ENCODE measurements around the gene TRPT1. TPM values are rescaled to one million over a fixed set of nuclear protein-coding genes. Genes with fewer than 3 reads are reported as not detected.

Gene TRPT1
- total RNA-seq, 1 donor from 2014 or later, result 39.7 TPM

DNA sequence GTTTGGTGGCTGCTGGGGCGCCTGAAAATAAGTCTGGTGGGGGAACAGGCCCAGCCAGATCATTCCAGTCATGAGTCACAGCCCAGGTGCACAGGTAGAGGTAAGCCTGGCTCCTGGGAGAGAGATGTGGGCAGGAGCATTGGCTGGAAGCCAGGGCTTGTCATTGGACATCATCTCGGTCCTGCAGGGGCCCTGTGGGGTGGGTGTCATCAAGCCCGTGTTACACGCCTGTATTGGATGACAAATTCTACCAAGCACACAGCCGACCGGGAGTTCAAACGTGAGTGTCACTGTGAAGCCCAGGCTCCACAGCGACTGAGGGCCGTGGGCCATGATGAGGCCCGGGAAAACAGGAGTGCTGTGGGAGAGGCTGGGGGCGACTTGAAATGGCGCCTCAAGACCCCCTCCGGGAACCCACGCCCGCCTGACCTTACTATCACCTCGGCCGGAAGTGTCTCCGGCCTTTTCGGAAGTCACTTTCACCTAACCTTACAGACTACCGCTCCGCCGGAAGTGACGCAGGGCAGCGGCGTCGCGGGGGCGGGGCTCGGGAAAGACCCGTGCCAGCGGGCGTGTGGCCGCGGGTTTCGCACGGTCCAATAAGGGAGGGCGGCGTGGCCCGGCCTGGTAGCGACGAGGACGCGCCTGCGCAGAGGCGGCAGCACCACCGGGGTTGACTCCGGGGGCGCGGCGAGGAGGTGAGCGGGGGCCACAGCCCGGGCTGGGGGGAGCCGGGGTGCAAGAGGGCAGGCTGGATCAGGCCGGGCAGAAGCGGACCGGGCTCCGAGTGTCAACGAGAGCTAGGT is 14.7 kb upstream of the TRPT1 start, which contains the start of gene FKBP2:
Gene FKBP2, plus strand, starts transcription at position 661 of the 806 bp plus-strand sequence. CDS start 1,293 bp downstream, outside the sequence.
- peaks cover 39% of the 10 kb centered on the region for H3K4me1 Mint-ChIP-seq (ENCODE audit: unreplicated experiment)
- H3K36me3 Mint-ChIP-seq (ENCODE audit: unreplicated experiment), result peaks cover 12% of the 10 kb centered on the region
- H3K27ac Mint-ChIP-seq (ENCODE audit: unreplicated experiment), result peak within 1 kb of the TSS; percentile 96
- H3K27me3 Mint-ChIP-seq (ENCODE audit: unreplicated experiment), result no peaks in the 10 kb centered on the region
- peak; percentile 100 for DNase-seq (ENCODE audit: extremely low spot score, unreplicated experiment)
- H3K9me3 Mint-ChIP-seq (ENCODE audit: unreplicated experiment), result no peaks in the 10 kb centered on the region
- TF ChIP-seq CTCF (IDR thresholded peaks at IDR 0.05), result no peak
- H3K4me3 Mint-ChIP-seq (ENCODE audit: unreplicated experiment), result peak within 1 kb of the TSS; percentile 91

DNA sequence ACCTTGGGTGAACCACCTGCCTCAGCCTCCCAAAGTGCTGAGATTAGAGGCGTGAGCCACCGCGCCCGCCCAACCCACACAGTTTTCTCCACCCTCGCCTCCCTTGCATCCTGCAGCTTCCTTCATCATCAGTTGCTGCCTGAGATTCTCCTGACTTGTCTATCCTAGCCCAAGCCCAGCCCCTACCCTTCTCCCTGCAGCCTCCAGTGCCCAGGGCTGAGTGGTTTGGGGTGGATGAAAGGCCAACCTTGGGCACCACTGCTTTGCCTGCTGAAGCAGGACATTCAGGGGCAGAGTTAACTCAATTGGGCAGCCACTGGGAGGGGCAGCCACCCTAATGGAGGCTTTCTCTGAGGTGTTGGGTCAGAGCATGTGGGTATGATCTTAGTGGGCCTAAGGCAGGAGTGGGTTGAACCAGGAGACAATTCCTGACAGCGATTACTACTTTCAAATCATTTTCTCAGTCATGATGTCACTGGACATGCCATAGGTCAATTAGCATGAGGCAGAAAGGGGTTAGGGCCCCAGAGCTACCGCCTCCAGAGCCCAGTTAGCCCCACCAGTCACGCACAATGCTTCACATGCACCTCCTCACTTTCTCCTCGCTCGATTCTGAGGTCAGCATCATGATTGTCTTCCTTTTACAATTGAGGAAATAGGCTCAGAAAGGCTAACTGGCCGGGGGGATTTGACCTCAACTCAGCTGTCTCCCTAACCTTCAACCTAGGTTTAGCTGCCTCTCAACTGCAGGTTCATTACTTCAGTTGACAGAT is 13.9 kb upstream of the TRPT1 start:
- H3K36me3 Mint-ChIP-seq (ENCODE audit: unreplicated experiment), result peaks cover 14% of the 10 kb centered on the region
- no peaks in the 10 kb centered on the region for H3K9me3 Mint-ChIP-seq (ENCODE audit: unreplicated experiment)
- peak overlapping the region; percentile 96 for H3K27ac Mint-ChIP-seq (ENCODE audit: unreplicated experiment)
- no peak for TF ChIP-seq CTCF (IDR thresholded peaks at IDR 0.05)
- no peaks in the 10 kb centered on the region for H3K27me3 Mint-ChIP-seq (ENCODE audit: unreplicated experiment)
- no peak for DNase-seq (ENCODE audit: extremely low spot score, unreplicated experiment)
- peaks cover 42% of the 10 kb centered on the region for H3K4me1 Mint-ChIP-seq (ENCODE audit: unreplicated experiment)
- peak overlapping the region; percentile 91 for H3K4me3 Mint-ChIP-seq (ENCODE audit: unreplicated experiment)

- Mint-ChIP-seq H3K27me3 (ENCODE audit: unreplicated experiment) (no peaks in the 10 kb centered on the region), H3K36me3 (ENCODE audit: unreplicated experiment) (peaks cover 11% of the 10 kb centered on the region), H3K4me1 (ENCODE audit: unreplicated experiment) (peaks cover 36% of the 10 kb centered on the region), H3K9me3 (ENCODE audit: unreplicated experiment) (no peaks in the 10 kb centered on the region), H3K27ac (ENCODE audit: unreplicated experiment) (peak overlapping the region; percentile 68), H3K4me3 (ENCODE audit: unreplicated experiment) (no peak overlapping the region)
- no peak for DNase-seq (ENCODE audit: extremely low spot score, unreplicated experiment)
- TF ChIP-seq CTCF (IDR thresholded peaks at IDR 0.05), result no peak
These were observed 13.0 kb upstream of the TRPT1 start for GRCh38 chr11:64238999-64239398.

- Mint-ChIP-seq H3K27me3 (ENCODE audit: unreplicated experiment) (no peaks in the 10 kb centered on the region), H3K9me3 (ENCODE audit: unreplicated experiment) (no peaks in the 10 kb centered on the region), H3K27ac (ENCODE audit: unreplicated experiment) (peak overlapping the region; percentile 13), H3K4me1 (ENCODE audit: unreplicated experiment) (peaks cover 32% of the 10 kb centered on the region), H3K36me3 (ENCODE audit: unreplicated experiment) (peaks cover 4% of the 10 kb centered on the region), H3K4me3 (ENCODE audit: unreplicated experiment) (no peak overlapping the region)
- no peak for TF ChIP-seq CTCF (IDR thresholded peaks at IDR 0.05)
- no peak for DNase-seq (ENCODE audit: extremely low spot score, unreplicated experiment)
These were observed 12.1 kb upstream of the TRPT1 start for GRCh38 chr11:64238076-64238475.

GRCh38 chr11:64237484-64237951 is 11.5 kb upstream of the TRPT1 start:
- DNase-seq (ENCODE audit: extremely low spot score, unreplicated experiment), result no peak
- H3K27ac Mint-ChIP-seq (ENCODE audit: unreplicated experiment), result no peak overlapping the region
- no peaks in the 10 kb centered on the region for H3K27me3 Mint-ChIP-seq (ENCODE audit: unreplicated experiment)
- H3K4me1 Mint-ChIP-seq (ENCODE audit: unreplicated experiment), result peaks cover 33% of the 10 kb centered on the region
- H3K4me3 Mint-ChIP-seq (ENCODE audit: unreplicated experiment), result no peak overlapping the region
- H3K36me3 Mint-ChIP-seq (ENCODE audit: unreplicated experiment), result peaks cover 2% of the 10 kb centered on the region
- TF ChIP-seq CTCF (IDR thresholded peaks at IDR 0.05), result no peak
- H3K9me3 Mint-ChIP-seq (ENCODE audit: unreplicated experiment), result no peaks in the 10 kb centered on the region

Measured in osteocyte (in vitro differentiated cells).